Astrocyte (in vitro differentiated cells and primary cell): ENCODE measurements around the gene PTPN3.

Experiments used
- EZH2 ChIP-seq: IDR thresholded peaks from 2 replicates; pipeline ENCODE4 v1.6.1; 2012; ENCODE audit warnings: mild to moderate bottlenecking, low read length, inconsistent platforms; ENCODE audit not compliant: insufficient read depth
- TF ChIP-seq, protein P1 (sequence below): IDR thresholded peaks from 2 replicates; pipeline ENCODE4 v1.5.1; 2011; ENCODE audit warnings: low read depth, mild to moderate bottlenecking, inconsistent platforms, low read length, moderate library complexity; ENCODE audit not compliant: insufficient read depth

DNA sequence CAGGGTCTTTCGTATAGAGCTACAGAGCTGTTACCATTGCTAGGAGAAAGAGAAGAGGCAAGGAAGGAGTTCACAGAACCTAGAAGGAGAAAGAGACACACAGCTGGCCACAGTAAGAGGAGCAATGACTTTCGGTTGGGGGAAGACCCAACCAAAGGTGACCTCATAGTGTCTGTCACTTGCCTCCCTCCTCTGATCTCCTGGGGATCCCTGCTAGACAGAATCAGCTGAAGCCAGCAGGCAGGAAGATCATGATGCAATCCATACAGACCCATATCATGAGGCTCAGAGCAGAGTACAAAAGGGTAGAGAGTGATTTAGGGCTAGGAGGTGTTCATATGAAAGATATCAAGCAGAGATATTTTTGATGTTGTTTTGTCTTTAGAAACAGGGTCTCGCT is 151.2 kb downstream of the PTPN3 start:
- no peak for TF ChIP-seq EZH2
- TF ChIP-seq, protein P1, sequence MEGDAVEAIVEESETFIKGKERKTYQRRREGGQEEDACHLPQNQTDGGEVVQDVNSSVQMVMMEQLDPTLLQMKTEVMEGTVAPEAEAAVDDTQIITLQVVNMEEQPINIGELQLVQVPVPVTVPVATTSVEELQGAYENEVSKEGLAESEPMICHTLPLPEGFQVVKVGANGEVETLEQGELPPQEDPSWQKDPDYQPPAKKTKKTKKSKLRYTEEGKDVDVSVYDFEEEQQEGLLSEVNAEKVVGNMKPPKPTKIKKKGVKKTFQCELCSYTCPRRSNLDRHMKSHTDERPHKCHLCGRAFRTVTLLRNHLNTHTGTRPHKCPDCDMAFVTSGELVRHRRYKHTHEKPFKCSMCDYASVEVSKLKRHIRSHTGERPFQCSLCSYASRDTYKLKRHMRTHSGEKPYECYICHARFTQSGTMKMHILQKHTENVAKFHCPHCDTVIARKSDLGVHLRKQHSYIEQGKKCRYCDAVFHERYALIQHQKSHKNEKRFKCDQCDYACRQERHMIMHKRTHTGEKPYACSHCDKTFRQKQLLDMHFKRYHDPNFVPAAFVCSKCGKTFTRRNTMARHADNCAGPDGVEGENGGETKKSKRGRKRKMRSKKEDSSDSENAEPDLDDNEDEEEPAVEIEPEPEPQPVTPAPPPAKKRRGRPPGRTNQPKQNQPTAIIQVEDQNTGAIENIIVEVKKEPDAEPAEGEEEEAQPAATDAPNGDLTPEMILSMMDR: no peak
